Endodermal cell (in vitro differentiated cells): ENCODE measurements around the gene SLC30A5. TPM values are rescaled to one million over a fixed set of nuclear protein-coding genes. Genes with fewer than 3 reads are reported as not detected.

Experiments used
- DNase-seq: peaks from one replicate; pipeline ENCODE4 v3.0.0-alpha.2; 2017
- H3K27ac ChIP-seq: 2 replicates; pipeline ENCODE4 v1.5.1; 2013; ENCODE audit warnings: mild to moderate bottlenecking, low read depth, low read length, moderate library complexity
- H3K27me3 ChIP-seq: 2 replicates; pipeline ENCODE4 v1.6.1; 2013; ENCODE audit warnings: mild to moderate bottlenecking, low read length, moderate library complexity; ENCODE audit not compliant: insufficient read depth, control insufficient read depth, poor library complexity, severe bottlenecking
- H3K36me3 ChIP-seq: 2 replicates; pipeline ENCODE4 v1.7.0; 2013; ENCODE audit warnings: mild to moderate bottlenecking, low read length, moderate library complexity; ENCODE audit not compliant: control insufficient read depth, insufficient read depth
- H3K4me1 ChIP-seq: one replicate; pipeline ENCODE4 v1.7.0; 2013; ENCODE audit warnings: low read length; ENCODE audit not compliant: control insufficient read depth, insufficient read depth
- H3K4me3 ChIP-seq: 2 replicates; pipeline ENCODE4 v1.5.1; 2013; ENCODE audit warnings: mild to moderate bottlenecking, low read length, moderate library complexity
- H3K9ac ChIP-seq: 2 replicates; pipeline ENCODE4 v1.6.1; 2013; ENCODE audit warnings: mild to moderate bottlenecking, low read length, moderate library complexity; ENCODE audit not compliant: poor library complexity, severe bottlenecking; ENCODE audit errors: extremely low read depth
- H3K9me3 ChIP-seq: 2 replicates; pipeline ENCODE4 v1.6.1; 2013; ENCODE audit warnings: mild to moderate bottlenecking, low read length, moderate library complexity; ENCODE audit not compliant: control insufficient read depth
- H3K27ac Mint-ChIP-seq: 2 replicates; pipeline ENCODE4 v1.8.0; 2020; ENCODE audit warnings: mixed read lengths
- H3K27me3 Mint-ChIP-seq: 2 replicates; pipeline ENCODE4 v1.8.0; 2021; ENCODE audit warnings: mild to moderate bottlenecking, mixed read lengths; ENCODE audit not compliant: insufficient read depth
- H3K36me3 Mint-ChIP-seq: 2 replicates; pipeline ENCODE4 v1.8.0; 2020; ENCODE audit warnings: low read depth, mixed read lengths
- H3K4me1 Mint-ChIP-seq: 2 replicates; pipeline ENCODE4 v1.8.0; 2020; ENCODE audit warnings: mixed read lengths
- H3K4me3 Mint-ChIP-seq: 2 replicates; pipeline ENCODE4 v1.8.0; 2020; ENCODE audit warnings: mild to moderate bottlenecking, moderate library complexity, mixed read lengths
- H3K9me3 Mint-ChIP-seq: 2 replicates; pipeline ENCODE4 v1.8.0; 2020; ENCODE audit warnings: mild to moderate bottlenecking, mixed read lengths
- CTCF ChIP-seq: fragments of 200-600 bp; sonication (generic); conservative IDR thresholded peaks from 2 replicates; pipeline ENCODE4 v1.5.0; 2021; ENCODE audit warnings: antibody characterized with exemption, mild to moderate bottlenecking
- WGBS, 2 experiments: methylation state at CpG; one replicate each; pipeline versions ENCODE4 v1.1.5 to v1.1.7; 2013; ENCODE audit warnings: missing lambda C conversion rate in 2 of 2, mixed read lengths in 1 of 2; ENCODE audit not compliant: insufficient coverage in 1 of 2, insufficient read length in 1 of 2; 5-methylcytosine and 5-hydroxymethylcytosine counted together
- total RNA-seq, 2 donors: library from RNA; stranded (reverse); fragmentation: NEBNext Ultra II Directional in 1 of 2; extraction: Animal tissue kit (Norgen Biotek cat#: 25700) in 1 of 2; gene quantifications; 2 replicates in 1 of 2; 3 replicates in 1 of 2; pipeline ENCODE4 v1.2.1, GENCODE V29; 2021

Gene SLC30A5
- total RNA-seq, 2 donors from 2014 or later, result 49.6 to 64.7 TPM

GRCh38 chr5:69167929-69168328, 74.1 kb downstream of the SLC30A5 start:
- WGBS, 2 experiments, result 24 to 33% methylated on average over 7 to 8 of the region's 8 CpGs
- Histone ChIP-seq H3K4me1 (peaks cover 9% of the 10 kb centered on the region), H3K27me3 (no peaks in the 10 kb centered on the region), H3K9ac (peak overlapping the region; percentile 93), H3K9me3 (no peaks in the 10 kb centered on the region), H3K27ac (no peak overlapping the region), H3K4me3 (peak overlapping the region; percentile 82), H3K36me3 (peaks cover 48% of the 10 kb centered on the region)
- no peak for TF ChIP-seq CTCF
- peak overlapping the region; percentile 99 for H3K27ac Mint-ChIP-seq
- peak overlapping the region; percentile 99 for H3K4me3 Mint-ChIP-seq
- peaks cover 18% of the 10 kb centered on the region for H3K4me1 Mint-ChIP-seq
- H3K36me3 Mint-ChIP-seq, result peaks cover 51% of the 10 kb centered on the region
- H3K27me3 Mint-ChIP-seq, result no peaks in the 10 kb centered on the region
- H3K9me3 Mint-ChIP-seq, result no peaks in the 10 kb centered on the region
- DNase-seq, result no peak

- Mint-ChIP-seq H3K4me1 (peaks cover 18% of the 10 kb centered on the region), H3K4me3 (no peak overlapping the region), H3K9me3 (no peaks in the 10 kb centered on the region), H3K27me3 (no peaks in the 10 kb centered on the region), H3K27ac (no peak overlapping the region), H3K36me3 (peaks cover 74% of the 10 kb centered on the region)
- Histone ChIP-seq H3K27me3 (no peaks in the 10 kb centered on the region), H3K4me1 (peaks cover 9% of the 10 kb centered on the region), H3K36me3 (peaks cover 73% of the 10 kb centered on the region), H3K9ac (no peak overlapping the region), H3K27ac (no peak overlapping the region), H3K4me3 (peak overlapping the region; percentile 51), H3K9me3 (no peaks in the 10 kb centered on the region)
- 90% methylated on average over 1 of the region's 1 CpG; no CpG with 5 or more reads in 1 of the 2 experiments for WGBS, 2 experiments
- no peak for TF ChIP-seq CTCF
- DNase-seq, result no peak
Observed at GRCh38 chr5:69170495-69170894, 76.7 kb downstream of the SLC30A5 start.

GRCh38 chr5:69170969-69171368, 77.2 kb downstream of the SLC30A5 start:
- peak overlapping the region; percentile 51 for H3K4me3 ChIP-seq
- no peak for DNase-seq
- TF ChIP-seq CTCF, result no peak
- peaks cover 9% of the 10 kb centered on the region for H3K4me1 ChIP-seq
- Mint-ChIP-seq H3K4me3 (no peak overlapping the region), H3K27ac (no peak overlapping the region), H3K36me3 (peaks cover 77% of the 10 kb centered on the region), H3K27me3 (no peaks in the 10 kb centered on the region), H3K4me1 (peaks cover 18% of the 10 kb centered on the region), H3K9me3 (no peaks in the 10 kb centered on the region)
- no peaks in the 10 kb centered on the region for H3K9me3 ChIP-seq
- whole genome bisulfite sequencing, 2 experiments, result 86 to 100% methylated on average over 1 to 3 of the region's 3 CpGs
- H3K36me3 ChIP-seq, result peaks cover 77% of the 10 kb centered on the region
- H3K9ac ChIP-seq, result no peak overlapping the region
- no peaks in the 10 kb centered on the region for H3K27me3 ChIP-seq
- H3K27ac ChIP-seq, result no peak overlapping the region

Other genes starting within 250 kb of the SLC30A5 start
- gene CCNB1, start 73.1 kb downstream of the SLC30A5 start, total RNA-seq, result 100 to 1,000 TPM; 196 to 260 TPM
- 10 to 100 TPM; 43.7 to 87.6 TPM for gene CENPH, start 95.6 kb downstream of the SLC30A5 start, total RNA-seq
- gene CDK7, start 140.9 kb downstream of the SLC30A5 start, total RNA-seq, result 10 to 100 TPM; 49.7 to 52.0 TPM
- gene CCDC125, start 238.8 kb downstream of the SLC30A5 start, total RNA-seq, result 1 to 10 TPM in 1 of 2 donors, under 1 TPM in 1; 0.38 to 7.3 TPM